Measurements from ENCODE around the gene HOXD3.

Gene HOXD3

DNA sequence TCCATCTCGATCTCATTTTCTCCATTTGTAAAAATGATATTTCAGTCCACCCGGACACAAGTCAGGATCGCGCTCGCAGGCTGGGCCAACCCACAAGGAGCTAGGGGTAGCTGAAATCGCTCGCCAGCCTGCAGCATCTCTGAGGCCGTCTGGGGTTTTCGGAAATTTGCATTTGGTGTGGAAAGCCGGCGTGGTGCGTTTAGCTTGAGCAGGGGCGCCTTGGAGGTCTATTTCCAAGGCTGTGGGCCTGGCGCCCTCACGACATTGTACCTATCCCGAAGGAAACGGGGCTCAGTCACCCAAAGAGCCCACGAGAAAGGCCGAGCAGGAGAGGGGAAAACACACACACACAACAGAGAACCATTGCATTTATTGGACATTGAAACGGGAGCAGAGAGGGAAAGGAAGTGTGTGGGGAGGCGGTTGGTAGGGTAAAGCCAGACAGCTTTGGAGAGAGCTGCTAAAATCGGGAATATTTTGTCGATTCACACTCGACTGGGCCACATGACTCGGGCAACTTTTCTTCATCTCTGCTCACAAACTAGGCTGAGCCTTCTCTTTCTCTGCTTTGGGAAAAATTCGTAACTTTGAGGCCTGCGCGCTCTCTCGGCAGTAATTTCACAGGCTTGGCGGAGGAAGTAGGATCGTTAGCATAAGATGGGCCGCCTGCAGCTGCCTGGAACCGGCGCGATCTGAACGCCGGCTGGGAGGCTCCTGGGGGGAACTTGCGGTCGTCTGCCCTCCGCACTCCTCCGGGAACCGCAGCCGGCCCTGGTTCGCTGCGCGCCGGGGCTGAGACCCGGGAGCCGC is 28.7 kb upstream of the HOXD3 start:
- Histone ChIP-seq H3K4me3 (ENCODE audit: low read length) (no peak overlapping the region), H3K27me3 (ENCODE audit: control insufficient read depth, low read length) (peaks cover 11% of the 10 kb centered on the region; the same call in 1 of the 2 replicates), H3K36me3 (ENCODE audit: control insufficient read depth, low read length) (no peaks in the 10 kb centered on the region), H3K4me2 (ENCODE audit: low read length) (no peak overlapping the region), H3K27ac (ENCODE audit: low read depth, low read length) (no peak overlapping the region), H3K9me3 (ENCODE audit: control insufficient read depth, insufficient read depth, low read length) (no peaks in the 10 kb centered on the region), H3F3A (ENCODE audit: control insufficient read depth, insufficient read depth) (no peaks in the 10 kb centered on the region), H3K9me2 (replicated peaks; ENCODE audit: control insufficient read depth, low read length) (no peaks in the 10 kb centered on the region), H4K20me1 (ENCODE audit: control insufficient read depth, insufficient read depth, low read depth, low read length) (no peaks in the 10 kb centered on the region), H3K4me1 (ENCODE audit: control insufficient read depth, low read length) (no peaks in the 10 kb centered on the region), H3K79me2 (ENCODE audit: control insufficient read depth, low read length) (no peaks in the 10 kb centered on the region)
- TF ChIP-seq, protein P1, sequence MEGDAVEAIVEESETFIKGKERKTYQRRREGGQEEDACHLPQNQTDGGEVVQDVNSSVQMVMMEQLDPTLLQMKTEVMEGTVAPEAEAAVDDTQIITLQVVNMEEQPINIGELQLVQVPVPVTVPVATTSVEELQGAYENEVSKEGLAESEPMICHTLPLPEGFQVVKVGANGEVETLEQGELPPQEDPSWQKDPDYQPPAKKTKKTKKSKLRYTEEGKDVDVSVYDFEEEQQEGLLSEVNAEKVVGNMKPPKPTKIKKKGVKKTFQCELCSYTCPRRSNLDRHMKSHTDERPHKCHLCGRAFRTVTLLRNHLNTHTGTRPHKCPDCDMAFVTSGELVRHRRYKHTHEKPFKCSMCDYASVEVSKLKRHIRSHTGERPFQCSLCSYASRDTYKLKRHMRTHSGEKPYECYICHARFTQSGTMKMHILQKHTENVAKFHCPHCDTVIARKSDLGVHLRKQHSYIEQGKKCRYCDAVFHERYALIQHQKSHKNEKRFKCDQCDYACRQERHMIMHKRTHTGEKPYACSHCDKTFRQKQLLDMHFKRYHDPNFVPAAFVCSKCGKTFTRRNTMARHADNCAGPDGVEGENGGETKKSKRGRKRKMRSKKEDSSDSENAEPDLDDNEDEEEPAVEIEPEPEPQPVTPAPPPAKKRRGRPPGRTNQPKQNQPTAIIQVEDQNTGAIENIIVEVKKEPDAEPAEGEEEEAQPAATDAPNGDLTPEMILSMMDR (IDR thresholded peaks at IDR 0.05; ENCODE audit: low read depth, low read length, poor library complexity, severe bottlenecking), result no peak
- no peak for TF ChIP-seq EZH2phosphoT487 (IDR thresholded peaks at IDR 0.05; ENCODE audit: borderline replicate concordance, low read length)

- Histone ChIP-seq H3K27ac (ENCODE audit: low read depth, low read length) (no peak within 1 kb of the TSS), H3K4me1 (ENCODE audit: control insufficient read depth, low read length) (no peaks in the 10 kb centered on the region), H4K20me1 (ENCODE audit: control insufficient read depth, insufficient read depth, low read depth, low read length) (no peaks in the 10 kb centered on the region), H3K4me2 (ENCODE audit: low read length) (no peak within 1 kb of the TSS), H3K27me3 (ENCODE audit: control insufficient read depth, low read length) (peaks cover 14% of the 10 kb centered on the region), H3F3A (ENCODE audit: control insufficient read depth, insufficient read depth) (no peaks in the 10 kb centered on the region), H3K36me3 (ENCODE audit: control insufficient read depth, low read length) (no peaks in the 10 kb centered on the region), H3K79me2 (ENCODE audit: control insufficient read depth, low read length) (no peaks in the 10 kb centered on the region), H3K9me2 (replicated peaks; ENCODE audit: control insufficient read depth, low read length) (no peaks in the 10 kb centered on the region), H3K4me3 (ENCODE audit: low read length) (no peak within 1 kb of the TSS), H3K9me3 (ENCODE audit: control insufficient read depth, insufficient read depth, low read length) (no peaks in the 10 kb centered on the region)
- TF ChIP-seq, protein P1 (IDR thresholded peaks at IDR 0.05; ENCODE audit: low read depth, low read length, poor library complexity, severe bottlenecking), result no peak
- no peak for TF ChIP-seq EZH2phosphoT487 (IDR thresholded peaks at IDR 0.05; ENCODE audit: borderline replicate concordance, low read length)
These were observed 27.9 kb upstream of the HOXD3 start, which contains the start of gene HOXD8 for GRCh38 chr2:176128982-176129796. Gene HOXD8 (plus strand): TSS chr2:176129705. CDS start chr2:176130367, 662 bp downstream.

DNA sequence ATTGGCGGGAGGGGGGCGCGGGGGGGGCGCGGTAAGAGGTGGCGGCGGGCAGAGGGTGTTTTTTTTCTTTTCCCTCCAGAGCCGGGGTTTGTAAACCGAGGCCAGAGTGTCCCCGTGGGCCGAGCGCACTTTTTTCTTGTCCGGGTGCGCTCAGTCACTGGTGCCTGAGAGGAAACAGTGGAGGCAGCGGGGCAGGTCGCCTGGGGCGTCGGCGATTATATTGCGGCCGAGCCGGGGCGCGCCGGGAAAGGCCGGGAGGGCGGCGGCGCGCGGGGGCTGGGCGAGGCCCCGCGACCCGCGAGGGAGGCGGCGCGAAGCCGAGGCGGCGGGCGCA is 27.3 kb upstream of the HOXD3 start:
- no peaks in the 10 kb centered on the region for H3K36me3 ChIP-seq (ENCODE audit: control insufficient read depth, low read length)
- no peaks in the 10 kb centered on the region for H3K9me3 ChIP-seq (ENCODE audit: control insufficient read depth, insufficient read depth, low read length)
- no peaks in the 10 kb centered on the region for H3K9me2 ChIP-seq (replicated peaks; ENCODE audit: control insufficient read depth, low read length)
- no peak overlapping the region for H3K4me2 ChIP-seq (ENCODE audit: low read length)
- H3F3A ChIP-seq (ENCODE audit: control insufficient read depth, insufficient read depth), result no peaks in the 10 kb centered on the region
- no peaks in the 10 kb centered on the region for H3K79me2 ChIP-seq (ENCODE audit: control insufficient read depth, low read length)
- TF ChIP-seq EZH2phosphoT487 (IDR thresholded peaks at IDR 0.05; ENCODE audit: borderline replicate concordance, low read length), result no peak
- TF ChIP-seq, protein P1 (IDR thresholded peaks at IDR 0.05; ENCODE audit: low read depth, low read length, poor library complexity, severe bottlenecking), result no peak
- H3K4me1 ChIP-seq (ENCODE audit: control insufficient read depth, low read length), result no peaks in the 10 kb centered on the region
- no peak overlapping the region for H3K4me3 ChIP-seq (ENCODE audit: low read length)
- H3K27ac ChIP-seq (ENCODE audit: low read depth, low read length), result no peak overlapping the region
- H4K20me1 ChIP-seq (ENCODE audit: control insufficient read depth, insufficient read depth, low read depth, low read length), result no peaks in the 10 kb centered on the region
- peaks cover 17% of the 10 kb centered on the region for H3K27me3 ChIP-seq (ENCODE audit: control insufficient read depth, low read length)

All from DOHH2 (cell line).